Body of pancreas (tissue), 4 donors: ENCODE measurements around the gene LCN9. TPM values are rescaled to one million over a fixed set of nuclear protein-coding genes. Genes with fewer than 3 reads are reported as not detected.
"Not testable (repeated sequence)": the region's sequence is repeated elsewhere in the genome, so short reads cannot be mapped to it uniquely, and the experiment has no call there.

Experiments used
- ATAC-seq: fragments of 150-250 bp; one replicate; pipeline ENCODE4 v1.9.1; 2016
- DNase-seq, 4 donors: peaks; one replicate each; pipeline ENCODE4 v3.0.0-alpha.2; 2019
- H3K27ac ChIP-seq, 4 donors: fragments of 200-600 bp; sonication (generic); 1 replicate in 3 of 4; 2 replicates in 1 of 4; pipeline versions ENCODE4 v1.5.1 to v1.6.1; 2016 to 2019; ENCODE audit warnings: mild to moderate bottlenecking in 1 of 4, mixed read lengths in 1 of 4, moderate library complexity in 1 of 4
- H3K27me3 ChIP-seq, 2 donors: fragments of 200-600 bp; sonication (generic); one replicate each; pipeline ENCODE4 v1.6.0; 2016; ENCODE audit warnings: mild to moderate bottlenecking in 1 of 2
- H3K36me3 ChIP-seq, 2 donors: fragments of 200-600 bp; sonication (generic); replicated peaks in 1 of 2; 2 replicates each; pipeline ENCODE4 v1.5.1; 2016; ENCODE audit warnings: low read depth in 2 of 2; ENCODE audit not compliant: insufficient read depth in 1 of 2
- H3K4me1 ChIP-seq: fragments of 200-600 bp; sonication (generic); one replicate; pipeline ENCODE4 v1.6.0; 2016
- H3K4me3 ChIP-seq, 2 donors: fragments of 200-600 bp; sonication (generic); 1 replicate in 1 of 2; 2 replicates in 1 of 2; pipeline ENCODE4 v1.5.1; 2016 to 2019
- H3K9me3 ChIP-seq, 3 donors: fragments of 200-600 bp; sonication (generic); 1 replicate in 2 of 3; 2 replicates in 1 of 3; pipeline ENCODE4 v1.5.1; 2016
- POLR2A ChIP-seq, 3 donors: fragments of 450-650 bp; IDR thresholded peaks; one replicate each; pipeline ENCODE4 v1.6.1; 2016; ENCODE audit warnings: antibody characterized with exemption in 3 of 3, mild to moderate bottlenecking in 2 of 3
- WGBS, 2 donors: methylation state at CpG; one replicate each; pipeline ENCODE4 v1.1.5; 2017; 5-methylcytosine and 5-hydroxymethylcytosine counted together
- intact Hi-C: fragments of 100-400 bp; cut with DNase I; formaldehyde crosslinking; loops from one replicate; pipeline ENCODE4 v1.15.1; 2023
- total RNA-seq, 2 donors: library from RNA; depleted of rRNA; stranded (reverse); fragments of >200 nt; gene quantifications; one replicate each; pipeline ENCODE4 v1.1.0, GENCODE V29; 2016
- TF ChIP-seq, protein P1 (sequence below), 7 experiments: fragments of 450-650 bp in 4 of 7; fragments of 200-600 bp in 3 of 7; sonication (generic) in 3 of 7; IDR thresholded peaks; one replicate each; pipeline ENCODE4 v1.5.1; 2016 to 2019; ENCODE audit warnings: antibody characterized with exemption in 7 of 7

LCN9 gene
- total RNA-seq, 2 donors from 2014 or later: not detected

GRCh38 chr9:135666534-135667462, 3.7 kb downstream of the LCN9 start:
- DNase-seq: no peak

DNA sequence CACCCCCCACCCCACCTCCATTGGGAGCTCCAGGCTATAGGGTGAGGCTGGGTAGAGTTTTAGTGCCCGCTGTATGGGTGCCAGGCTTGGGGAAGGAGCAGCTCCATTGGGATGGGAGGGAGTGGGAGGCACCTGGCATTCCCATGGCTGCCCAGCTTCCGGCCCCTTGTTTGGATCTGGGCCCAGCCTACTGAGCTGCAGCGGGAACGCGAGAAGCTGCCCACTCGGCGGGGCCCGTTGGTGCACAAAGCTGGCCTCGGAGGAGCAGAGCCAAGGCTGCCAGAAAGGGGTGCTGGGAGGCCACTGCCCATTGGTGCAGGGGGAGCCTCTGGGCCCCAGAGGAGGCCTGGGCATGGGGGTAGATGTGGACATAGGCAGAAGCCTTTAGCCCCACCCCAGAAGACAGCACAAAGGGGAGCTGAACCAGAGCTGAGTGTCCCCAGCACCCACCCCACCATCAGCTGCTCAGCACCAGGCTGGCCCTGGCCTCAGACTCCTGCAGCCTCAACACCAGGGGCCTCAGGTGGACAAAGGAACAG, 4.4 kb downstream of the LCN9 start:
- ATAC-seq: no peak
- no peak overlapping the region for H3K27ac ChIP-seq
- 54 to 75% methylated on average over 8 to 9 of the region's 9 CpGs for WGBS, 2 donors
- H3K4me3 ChIP-seq: no peak overlapping the region
- TF ChIP-seq POLR2A (IDR thresholded peaks at IDR 0.05): no peak
- TF ChIP-seq, protein P1, sequence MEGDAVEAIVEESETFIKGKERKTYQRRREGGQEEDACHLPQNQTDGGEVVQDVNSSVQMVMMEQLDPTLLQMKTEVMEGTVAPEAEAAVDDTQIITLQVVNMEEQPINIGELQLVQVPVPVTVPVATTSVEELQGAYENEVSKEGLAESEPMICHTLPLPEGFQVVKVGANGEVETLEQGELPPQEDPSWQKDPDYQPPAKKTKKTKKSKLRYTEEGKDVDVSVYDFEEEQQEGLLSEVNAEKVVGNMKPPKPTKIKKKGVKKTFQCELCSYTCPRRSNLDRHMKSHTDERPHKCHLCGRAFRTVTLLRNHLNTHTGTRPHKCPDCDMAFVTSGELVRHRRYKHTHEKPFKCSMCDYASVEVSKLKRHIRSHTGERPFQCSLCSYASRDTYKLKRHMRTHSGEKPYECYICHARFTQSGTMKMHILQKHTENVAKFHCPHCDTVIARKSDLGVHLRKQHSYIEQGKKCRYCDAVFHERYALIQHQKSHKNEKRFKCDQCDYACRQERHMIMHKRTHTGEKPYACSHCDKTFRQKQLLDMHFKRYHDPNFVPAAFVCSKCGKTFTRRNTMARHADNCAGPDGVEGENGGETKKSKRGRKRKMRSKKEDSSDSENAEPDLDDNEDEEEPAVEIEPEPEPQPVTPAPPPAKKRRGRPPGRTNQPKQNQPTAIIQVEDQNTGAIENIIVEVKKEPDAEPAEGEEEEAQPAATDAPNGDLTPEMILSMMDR (IDR thresholded peaks at IDR 0.05): no peak
- peaks cover 0 to 12% (median 0%) of the 10 kb centered on the region in 3 donors for H3K9me3 ChIP-seq
- no peaks in the 10 kb centered on the region for H3K4me1 ChIP-seq
- H3K36me3 ChIP-seq: no peaks in the 10 kb centered on the region
- no peaks in the 10 kb centered on the region for H3K27me3 ChIP-seq
- DNase-seq: no peak
- intact Hi-C loops: no loop called here

More at GRCh38 chr9:135666534-135667462, 3.7 kb downstream of the LCN9 start:
- TF ChIP-seq POLR2A (IDR thresholded peaks at IDR 0.05): no peak
- TF ChIP-seq, protein P1 (IDR thresholded peaks at IDR 0.05): no peak
- H3K27ac ChIP-seq: no peak overlapping the region
- no peaks in the 10 kb centered on the region for H3K27me3 ChIP-seq
- intact Hi-C loops: no loop called here
- peaks cover 0 to 12% (median 0%) of the 10 kb centered on the region in 3 donors for H3K9me3 ChIP-seq
- H3K4me1 ChIP-seq: no peaks in the 10 kb centered on the region
- H3K4me3 ChIP-seq: no peak overlapping the region
- H3K36me3 ChIP-seq: no peaks in the 10 kb centered on the region
- 57 to 65% methylated on average over 14 to 27 of the region's 29 CpGs for WGBS, 2 donors
- no peak for ATAC-seq

- intact Hi-C loops, DNase-seq: not testable (repeated sequence)
- 77 to 90% methylated on average over 5 of the region's 5 CpGs for WGBS, 2 donors
These were observed 5.9 kb downstream of the LCN9 start for GRCh38 chr9:135669018-135669417.

GRCh38 chr9:135669616-135670285, 6.6 kb downstream of the LCN9 start:
- Histone ChIP-seq H3K27me3 (no peaks in the 10 kb centered on the region), H3K4me3 (no peak overlapping the region), H3K36me3 (no peaks in the 10 kb centered on the region), H3K4me1 (no peaks in the 10 kb centered on the region), H3K27ac (no peak overlapping the region), H3K9me3 (peaks cover 0 to 12% (median 0%) of the 10 kb centered on the region in 3 donors)
- ATAC-seq (no peak), DNase-seq (no peak)
- WGBS, 2 donors: 80% methylated on average over 8 of the region's 9 CpGs; no CpG with 5 or more reads in 1 of the 2 donors
- intact Hi-C loops: no loop called here
- TF ChIP-seq, protein P1 (IDR thresholded peaks at IDR 0.05): no peak
- TF ChIP-seq POLR2A (IDR thresholded peaks at IDR 0.05): no peak

More at GRCh38 chr9:135669018-135669417, 5.9 kb downstream of the LCN9 start:
- not testable (repeated sequence) for ATAC-seq, H3K4me1 ChIP-seq, H3K4me3 ChIP-seq, H3K36me3 ChIP-seq, H3K27ac ChIP-seq, H3K27me3 ChIP-seq
- H3K9me3 ChIP-seq: peaks cover 0 to 12% (median 0%) of the 10 kb centered on the region in 3 donors
